Esophagus muscularis mucosa (tissue), 4 donors: ENCODE data around the gene NTM.

ENCODE experiments used
- CTCF ChIP-seq, 3 experiments: fragments of 200-600 bp in 2 of 3; fragments of 450-650 bp in 1 of 3; sonication (generic) in 2 of 3; IDR thresholded peaks; one replicate each; pipeline ENCODE4 v1.5.1; 2017 to 2019; ENCODE audit warnings: antibody characterized with exemption in 3 of 3, mild to moderate bottlenecking in 2 of 3, moderate library complexity in 1 of 3
- EP300 ChIP-seq: sonication (generic); formaldehyde crosslinking; IDR thresholded peaks from one replicate; pipeline ENCODE4 v1.6.1; 2017; ENCODE audit warnings: antibody characterized with exemption
- POLR2A ChIP-seq: fragments of 450-650 bp; IDR thresholded peaks from one replicate; pipeline ENCODE4 v1.6.1; 2017; ENCODE audit warnings: antibody characterized with exemption, moderate library complexity, mild to moderate bottlenecking, low read depth
- POLR2AphosphoS5 ChIP-seq, 2 donors: sonication (generic); formaldehyde crosslinking; IDR thresholded peaks; one replicate each; pipeline ENCODE4 v1.6.1; 2017; ENCODE audit warnings: antibody characterized with exemption in 2 of 2

- TF ChIP-seq POLR2A: no peak
- TF ChIP-seq CTCF (IDR thresholded peaks at IDR 0.05): no peak
- TF ChIP-seq EP300: no peak
- TF ChIP-seq POLR2AphosphoS5 (IDR thresholded peaks at IDR 0.05): no peak
These were observed 654.3 kb downstream of the NTM start for GRCh38 chr11:132024587-132025295.
